HG03064 (cell line): ENCODE measurements around the gene TFPI.
A peak's percentile ranks its signal among the peaks of the same experiment; 100 is the strongest.

Source experiments
- ATAC-seq: cut with Tn5 transposase; IDR thresholded peaks from one replicate; pipeline ENCODE4 v1.9.1; 2021; ENCODE audit warnings: low read depth; ENCODE audit not compliant: unreplicated experiment

Gene TFPI

DNA sequence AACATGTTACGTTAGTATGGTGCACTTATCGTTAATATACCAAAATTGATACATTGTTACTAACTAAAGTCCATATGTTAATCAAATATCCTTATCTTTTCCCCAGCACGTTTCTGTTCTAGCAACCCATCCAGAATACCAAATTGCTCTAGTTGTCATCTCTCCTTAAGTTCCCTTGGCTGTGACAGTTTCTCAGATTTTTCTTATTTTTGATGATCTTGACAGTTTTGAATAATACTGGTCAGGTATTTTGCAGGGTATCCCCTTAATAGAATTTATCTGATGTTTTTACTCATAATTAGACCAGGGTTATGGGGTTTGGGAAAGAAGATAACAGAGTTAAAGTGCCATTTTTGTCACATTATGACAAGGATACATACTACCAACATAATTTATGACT lies 47.8 kb downstream of the TFPI start:
- ATAC-seq = no peak

DNA sequence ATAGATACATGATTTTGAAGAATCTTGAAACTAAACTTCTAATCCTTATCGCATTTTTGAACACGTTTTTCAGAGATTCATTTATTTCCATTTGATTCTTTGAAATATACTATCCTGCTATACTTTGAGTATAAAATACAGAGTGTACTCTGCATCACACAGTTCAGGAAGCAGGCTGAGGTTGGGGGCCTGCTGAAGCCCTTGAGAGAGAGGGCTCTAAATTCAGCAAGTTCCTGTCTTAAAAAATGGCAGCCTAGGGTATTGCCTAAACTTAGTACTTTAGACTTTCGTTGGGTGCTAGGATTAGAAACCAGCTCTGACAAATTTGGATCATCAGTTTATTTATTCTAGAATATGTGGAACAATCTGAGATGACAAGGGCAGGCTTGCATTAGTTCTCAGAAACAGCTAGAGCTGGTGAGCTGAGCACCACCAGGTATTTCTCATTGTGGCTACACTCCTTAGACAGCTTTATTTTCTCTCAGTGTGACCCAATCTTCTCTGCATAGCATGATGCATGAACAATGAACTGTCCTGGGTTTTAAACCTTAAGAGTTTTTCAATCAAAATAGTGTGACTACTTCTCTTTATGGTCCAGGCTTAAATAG lies 49.1 kb downstream of the TFPI start:
- ATAC-seq = no peak

DNA sequence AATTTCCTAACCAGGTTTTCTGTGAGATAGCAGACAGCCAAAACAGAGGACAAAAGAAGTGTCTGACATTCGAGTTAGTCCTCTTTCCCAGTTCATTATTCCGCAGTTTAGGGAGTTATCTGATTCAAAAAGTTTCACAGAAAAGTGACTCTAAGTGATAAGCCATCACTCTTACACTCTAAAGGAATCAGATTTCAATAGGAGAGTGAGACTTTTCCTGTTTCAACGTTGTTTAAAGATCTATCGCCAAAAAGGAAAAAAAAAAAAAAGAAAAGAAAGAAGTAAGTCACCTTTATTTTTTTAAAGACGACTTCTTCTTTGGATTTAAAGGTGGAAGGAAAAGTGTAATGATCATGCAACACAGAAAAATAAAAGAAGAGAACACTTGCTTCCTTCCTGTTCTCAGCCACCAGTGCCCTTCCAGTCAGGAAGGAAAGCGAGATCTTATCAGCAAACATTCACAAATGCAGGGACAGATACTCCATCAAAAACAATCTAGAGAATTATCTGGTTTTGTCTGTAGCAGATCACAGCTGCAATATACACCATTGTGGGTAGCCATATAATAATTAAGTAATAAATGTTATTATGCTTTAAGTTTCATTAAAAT lies 49.8 kb downstream of the TFPI start:
- ATAC-seq = no peak

DNA sequence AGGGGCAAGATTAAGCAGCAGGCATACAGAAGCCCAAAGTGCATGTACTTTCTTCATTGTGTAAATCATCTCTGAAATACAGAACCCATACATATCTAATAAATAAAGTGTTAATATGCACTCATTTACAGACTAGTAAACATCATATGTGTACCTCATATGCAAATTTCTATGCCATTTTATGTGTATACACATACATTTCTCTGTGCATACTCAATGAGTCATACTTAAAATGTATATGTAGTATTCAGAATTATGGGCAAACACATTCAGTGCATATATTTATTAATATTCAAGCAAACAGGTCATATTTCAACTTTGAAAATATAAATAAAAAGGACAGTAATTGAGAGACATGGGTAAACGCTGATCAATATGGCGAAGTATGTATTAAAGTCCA lies 50.5 kb downstream of the TFPI start:
- no peak for ATAC-seq

DNA sequence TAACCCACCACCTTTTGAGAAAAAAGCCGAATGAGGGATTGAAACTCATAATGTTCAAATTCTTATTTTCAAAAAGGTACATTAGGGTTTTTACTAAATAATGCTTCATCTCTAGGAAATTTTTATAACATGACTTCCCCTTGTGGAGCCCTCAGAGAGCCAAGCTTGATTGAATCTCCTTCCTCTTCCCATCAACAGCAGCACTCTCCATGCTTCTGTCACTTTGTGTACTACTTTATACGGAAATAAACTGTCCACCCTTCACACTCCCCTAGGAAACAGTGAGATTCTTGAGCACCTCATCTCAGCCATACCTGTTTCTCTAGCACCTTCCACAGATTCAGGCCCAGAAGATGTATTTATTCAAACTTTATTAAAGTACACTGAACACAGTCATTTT lies 51.8 kb downstream of the TFPI start:
- no peak for ATAC-seq

DNA sequence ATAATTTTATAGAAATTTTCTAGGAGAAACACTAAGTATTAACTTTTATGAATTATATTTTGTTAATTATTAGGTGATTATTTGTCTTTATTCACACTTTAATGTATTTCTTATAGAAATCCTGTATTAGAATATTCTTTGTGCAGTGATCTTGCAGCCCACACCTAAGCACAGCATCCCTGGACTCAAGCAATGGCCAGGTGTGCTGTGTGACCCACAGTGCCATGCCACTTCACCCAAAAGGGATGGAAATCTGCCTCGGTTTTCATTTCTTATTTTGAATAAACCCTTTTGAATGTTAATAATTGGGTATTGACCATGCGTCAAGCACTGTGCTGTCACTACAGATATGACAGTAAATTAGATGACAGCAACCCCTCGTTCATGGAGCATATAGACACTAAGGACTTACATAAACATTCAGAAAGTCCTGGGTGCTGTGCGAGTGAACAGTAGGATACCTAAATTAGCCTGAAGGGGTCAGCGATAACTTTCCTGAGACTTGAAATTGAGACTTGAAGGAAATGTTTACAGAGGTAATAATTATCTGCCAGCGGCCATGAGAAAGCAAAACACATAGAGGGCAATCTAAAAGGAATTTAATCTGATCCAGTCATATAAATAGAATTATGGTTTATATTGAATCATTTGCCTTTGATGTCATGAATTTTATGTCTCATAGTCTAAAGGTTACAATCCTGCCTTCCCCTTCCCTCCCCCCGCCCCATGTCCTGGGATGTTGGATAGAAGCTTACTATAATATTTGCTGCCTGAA lies 53.5 kb downstream of the TFPI start:
- ATAC-seq = no peak

GRCh38 chr2:187499941-187500532 lies 54.2 kb downstream of the TFPI start:
- peak; percentile 95 for ATAC-seq

GRCh38 chr2:187497858-187498463 lies 56.3 kb downstream of the TFPI start:
- no peak for ATAC-seq

GRCh38 chr2:187497140-187497539 lies 57.1 kb downstream of the TFPI start:
- no peak for ATAC-seq

- no peak for ATAC-seq
These were observed 58.9 kb downstream of the TFPI start for GRCh38 chr2:187495324-187495723.

- ATAC-seq = no peak
These were observed 60.2 kb downstream of the TFPI start for GRCh38 chr2:187493877-187494568.

DNA sequence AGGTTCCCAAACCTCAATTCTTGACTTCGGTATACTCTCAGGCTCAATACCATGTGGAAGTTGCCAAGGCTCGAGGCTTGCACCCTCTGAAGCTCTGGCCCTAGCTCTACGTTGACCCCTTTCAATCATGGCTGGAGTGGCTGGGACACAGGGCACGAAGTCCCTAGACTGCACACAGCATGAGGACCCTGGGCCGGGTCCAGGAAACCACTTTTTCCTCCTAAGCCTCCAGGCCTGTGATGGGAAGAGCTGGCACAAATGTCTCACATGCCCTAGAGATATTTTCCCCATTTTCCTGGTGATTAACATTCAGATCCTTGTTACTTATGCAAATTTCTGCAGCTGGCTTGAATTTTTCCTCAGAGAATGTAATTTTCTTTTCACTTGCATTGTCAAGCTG lies 61.1 kb downstream of the TFPI start:
- ATAC-seq = no peak

DNA sequence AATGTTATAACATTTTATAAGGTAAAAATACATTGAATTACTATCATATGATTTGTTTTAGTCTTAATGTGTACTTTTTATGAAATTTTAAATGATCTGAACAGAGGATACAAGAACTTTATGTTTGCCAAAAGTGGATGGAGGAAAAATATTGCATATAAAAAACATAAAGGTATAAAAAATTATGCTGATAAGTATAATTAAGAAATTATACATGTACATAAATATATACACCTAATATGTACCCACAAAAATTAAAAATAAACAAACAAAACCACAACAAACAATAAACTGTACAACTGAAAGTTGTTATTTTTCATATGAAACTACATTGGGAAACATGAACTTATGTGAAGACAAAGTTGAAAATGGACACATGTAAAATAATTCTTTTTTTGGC lies 68.0 kb downstream of the TFPI start:
- ATAC-seq = no peak

DNA sequence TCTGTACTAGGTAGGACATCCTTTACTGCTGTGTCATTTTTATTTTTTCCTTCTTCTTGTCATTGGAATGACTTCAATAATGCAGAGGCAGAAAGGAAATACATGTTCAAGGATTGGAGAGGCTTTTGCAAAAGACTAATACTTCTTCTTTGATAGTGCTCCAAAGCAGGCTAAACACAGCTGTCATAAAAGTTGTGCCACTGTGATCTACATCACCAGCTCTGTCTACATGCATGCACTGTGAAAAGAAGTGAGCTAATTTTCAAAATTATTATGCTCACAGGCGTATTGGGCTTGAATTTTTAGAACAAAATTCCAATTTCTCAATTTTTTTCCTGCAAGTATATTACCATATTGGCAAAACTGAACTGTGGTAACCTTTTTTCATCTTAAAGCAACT lies 68.7 kb downstream of the TFPI start:
- no peak for ATAC-seq

DNA sequence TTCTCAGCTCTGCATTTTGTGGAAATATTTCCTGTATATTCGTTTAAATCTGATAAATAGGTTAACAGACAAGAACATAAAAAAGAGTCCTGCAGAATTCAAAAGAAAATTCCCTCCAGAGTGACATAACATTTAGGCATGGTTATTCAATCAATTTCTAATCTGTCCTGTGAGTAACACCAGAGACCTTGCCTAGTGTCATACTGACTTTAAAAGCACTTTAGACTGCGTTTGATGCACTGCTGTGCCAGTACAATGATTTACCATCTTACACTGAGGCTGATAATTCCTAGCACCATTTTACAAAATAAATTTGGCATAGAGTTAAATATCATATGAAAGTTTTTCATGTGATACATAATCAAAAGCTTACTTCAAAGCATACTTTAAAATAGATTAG lies 70.7 kb downstream of the TFPI start:
- no peak for ATAC-seq

- no peak for ATAC-seq
These were observed 71.4 kb downstream of the TFPI start for GRCh38 chr2:187482796-187483195.

- no peak for ATAC-seq
These were observed 72.7 kb downstream of the TFPI start for GRCh38 chr2:187481543-187481942.

DNA sequence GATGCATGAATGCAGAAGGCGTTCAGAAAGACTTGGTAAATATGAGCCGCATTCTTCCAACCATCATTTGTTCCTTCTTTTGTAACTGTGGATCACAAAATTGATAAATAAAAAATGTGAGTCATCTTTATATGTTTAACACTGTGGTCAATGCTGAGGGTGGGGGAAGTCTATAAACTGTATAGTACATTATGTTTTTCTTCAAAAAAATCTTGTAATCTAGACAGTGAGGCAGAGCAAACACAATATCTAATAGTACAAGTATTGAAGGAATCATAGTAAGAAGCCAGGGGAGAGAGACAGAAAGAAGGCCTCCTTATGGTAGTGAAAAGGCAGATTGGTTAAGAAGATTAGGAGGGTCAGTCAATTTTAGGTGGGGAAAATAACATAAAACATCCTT lies 75.5 kb downstream of the TFPI start:
- ATAC-seq = no peak

DNA sequence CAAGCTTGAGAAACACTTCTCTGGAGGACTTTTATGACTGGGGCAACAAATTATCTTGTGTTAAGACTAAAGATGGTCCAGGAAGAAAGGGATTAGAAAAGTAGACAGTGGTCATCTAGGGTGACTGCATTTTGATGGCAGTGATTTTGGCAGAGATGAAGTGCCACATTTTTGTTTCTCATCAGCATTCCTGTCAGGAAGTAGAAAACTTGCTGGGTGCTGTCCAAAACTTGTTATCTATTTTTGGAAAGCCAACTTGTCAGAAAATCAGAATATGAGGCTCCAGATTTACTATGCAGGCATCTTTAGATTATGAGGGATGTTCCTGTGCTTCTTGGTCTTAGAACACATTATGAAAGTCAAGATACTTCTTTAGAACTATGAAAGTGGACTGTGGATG lies 77.2 kb downstream of the TFPI start:
- no peak for ATAC-seq

DNA sequence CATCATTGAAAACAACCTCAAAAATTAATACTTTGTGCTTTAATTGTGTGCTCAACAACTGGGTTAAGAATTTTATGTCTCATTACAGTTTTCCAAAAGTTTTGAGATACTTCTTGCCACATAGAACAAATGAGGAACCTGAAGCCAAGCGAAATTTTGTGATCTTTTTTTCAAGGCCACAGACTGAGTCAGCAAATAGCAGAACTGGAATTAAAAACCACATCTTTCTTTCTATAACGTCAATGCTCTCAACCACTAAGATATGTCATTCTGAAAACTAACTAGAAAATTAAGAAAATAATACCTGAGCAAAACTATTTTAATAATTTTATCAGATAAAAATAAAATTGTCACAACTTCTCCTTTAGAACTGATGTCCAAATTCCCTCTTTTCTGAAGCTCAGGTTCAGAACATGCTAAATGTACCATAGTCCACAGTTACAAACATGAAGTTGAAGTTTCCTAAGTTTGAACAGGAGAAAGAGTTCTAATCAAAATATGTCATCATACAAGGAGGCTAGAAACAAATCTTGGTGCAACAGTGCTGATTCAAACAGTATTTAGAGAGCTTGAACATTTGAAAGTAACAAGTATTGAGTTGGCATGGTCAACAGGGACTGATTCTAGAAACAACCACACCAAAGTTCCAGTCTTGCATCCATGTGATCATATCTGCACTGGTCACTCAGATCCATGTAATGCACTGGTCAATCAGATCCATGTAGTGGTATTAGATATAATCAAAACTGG lies 78.6 kb downstream of the TFPI start:
- ATAC-seq = peak; percentile 63
